Uterus (tissue), 4 donors: ENCODE results near the gene VWA5B2. TPM values are rescaled to one million over a fixed set of nuclear protein-coding genes. Genes with fewer than 3 reads are reported as not detected.
A peak's percentile ranks its signal among the peaks of the same experiment; 100 is the strongest.

Experiments
- DNase-seq, 2 donors: peaks; one replicate each; pipeline ENCODE4 v3.0.0-alpha.2; 2019 to 2020
- H3K27ac ChIP-seq, 2 donors: fragments of 200-600 bp; sonication (generic); 1 replicate in 1 of 2; 2 replicates in 1 of 2; pipeline ENCODE4 v1.5.1; 2016 to 2018
- H3K27me3 ChIP-seq, 2 donors: fragments of 200-600 bp; sonication (generic); one replicate each; pipeline ENCODE4 v1.5.1; 2018 to 2019; ENCODE audit warnings: control low read depth in 1 of 2
- H3K36me3 ChIP-seq, 2 donors: fragments of 200-600 bp; sonication (generic); one replicate each; pipeline ENCODE4 v1.5.1; 2019; ENCODE audit warnings: control low read depth in 1 of 2
- H3K4me1 ChIP-seq, 2 donors: fragments of 200-600 bp; sonication (generic); one replicate each; pipeline ENCODE4 v1.5.1; 2018 to 2019; ENCODE audit warnings: control low read depth in 1 of 2
- H3K4me3 ChIP-seq, 2 donors: fragments of 200-600 bp; sonication (generic); 1 replicate in 1 of 2; 2 replicates in 1 of 2; pipeline ENCODE4 v1.5.1; 2018 to 2019; ENCODE audit warnings: mild to moderate bottlenecking in 1 of 2
- H3K9me3 ChIP-seq, 2 donors: fragments of 200-600 bp; sonication (generic); one replicate each; pipeline ENCODE4 v1.5.1; 2019; ENCODE audit warnings: control low read depth in 1 of 2
- CTCF ChIP-seq, 4 experiments: fragments of 200-600 bp in 2 of 4; fragments of 450-650 bp in 2 of 4; sonication (generic) in 2 of 4; IDR thresholded peaks; one replicate each; pipeline ENCODE4 v1.5.1; 2016 to 2019; ENCODE audit warnings: antibody characterized with exemption in 4 of 4, mild to moderate bottlenecking in 2 of 4, moderate library complexity in 1 of 4
- POLR2A ChIP-seq, 2 donors: fragments of 450-650 bp; IDR thresholded peaks; one replicate each; pipeline ENCODE4 v1.6.1; 2016; ENCODE audit warnings: antibody characterized with exemption in 2 of 2, mild to moderate bottlenecking in 1 of 2, moderate library complexity in 1 of 2
- intact Hi-C: fragments of 100-400 bp; cut with DNase I; formaldehyde crosslinking; loops from one replicate; pipeline ENCODE4 v1.15.1; 2023; ENCODE audit warnings: low total_unique reads
- total RNA-seq, 4 donors: library from RNA; depleted of rRNA in 3 of 4; stranded (reverse); fragments of >200 nt in 3 of 4; gene quantifications; one replicate each; pipeline versions ENCODE4 v1.1.0 to v1.2.4, GENCODE V29; 2014 to 2023
- donor health status: DM: yes; HTN: yes; CAD: no.

Gene VWA5B2
- total RNA-seq, 4 donors from 2014 or later, result 0.35 TPM; not detected in 3

- no peak overlapping the region for H3K27ac ChIP-seq
- H3K4me3 ChIP-seq, result no peak overlapping the region
- DNase-seq, result no peak
- H3K36me3 ChIP-seq, result no peaks in the 10 kb centered on the region
- TF ChIP-seq POLR2A (IDR thresholded peaks at IDR 0.05), result no peak
- no peak for TF ChIP-seq CTCF (IDR thresholded peaks at IDR 0.05)
- H3K27me3 ChIP-seq, result no peaks in the 10 kb centered on the region
- no peaks in the 10 kb centered on the region for H3K4me1 ChIP-seq
- H3K9me3 ChIP-seq, result no peaks in the 10 kb centered on the region
- intact Hi-C loops, result no loop called here
Measured at GRCh38 chr3:184211718-184212117, 17.7 kb upstream of the VWA5B2 start.

GRCh38 chr3:184218814-184219213 is 10.6 kb upstream of the VWA5B2 start:
- no peak for DNase-seq
- TF ChIP-seq POLR2A (IDR thresholded peaks at IDR 0.05), result no peak
- TF ChIP-seq CTCF (IDR thresholded peaks at IDR 0.05), result no peak
- no peak overlapping the region for H3K4me3 ChIP-seq
- no peak overlapping the region for H3K27ac ChIP-seq
- intact Hi-C loops, result no loop called here
- H3K9me3 ChIP-seq, result no peaks in the 10 kb centered on the region
- H3K4me1 ChIP-seq, result no peaks in the 10 kb centered on the region
- H3K36me3 ChIP-seq, result no peaks in the 10 kb centered on the region
- no peaks in the 10 kb centered on the region for H3K27me3 ChIP-seq

- Histone ChIP-seq H3K4me1 (no peaks in the 10 kb centered on the region), H3K36me3 (no peaks in the 10 kb centered on the region), H3K27ac (no peak overlapping the region), H3K9me3 (no peaks in the 10 kb centered on the region), H3K4me3 (no peak overlapping the region), H3K27me3 (no peaks in the 10 kb centered on the region)
- TF ChIP-seq POLR2A (IDR thresholded peaks at IDR 0.05) (no peak), CTCF (IDR thresholded peaks at IDR 0.05) (no peak)
- intact Hi-C loops, result no loop called here
- no peak for DNase-seq
Measured at GRCh38 chr3:184222521-184222920, 6.9 kb upstream of the VWA5B2 start.

- intact Hi-C loops, result no loop called here
- no peaks in the 10 kb centered on the region for H3K27me3 ChIP-seq
- no peak overlapping the region for H3K27ac ChIP-seq
- TF ChIP-seq CTCF (IDR thresholded peaks at IDR 0.05) (no peak), POLR2A (IDR thresholded peaks at IDR 0.05) (no peak)
- DNase-seq, result no peak
- no peaks in the 10 kb centered on the region for H3K9me3 ChIP-seq
- no peak overlapping the region for H3K4me3 ChIP-seq
- peaks cover 0 to 3% of the 10 kb centered on the region in 2 donors for H3K4me1 ChIP-seq
- no peaks in the 10 kb centered on the region for H3K36me3 ChIP-seq
Measured at GRCh38 chr3:184223946-184224345, 5.4 kb upstream of the VWA5B2 start.

GRCh38 chr3:184227481-184227935 is 1.9 kb upstream of the VWA5B2 start:
- intact Hi-C loops, result no loop called here
- H3K36me3 ChIP-seq, result no peaks in the 10 kb centered on the region
- DNase-seq, result no peak
- H3K27me3 ChIP-seq, result peaks cover 8 to 19% of the 10 kb centered on the region in 2 donors
- no peak overlapping the region for H3K27ac ChIP-seq
- TF ChIP-seq POLR2A (IDR thresholded peaks at IDR 0.05) (no peak), CTCF (IDR thresholded peaks at IDR 0.05) (peak in 3 of 4 experiments; percentile 22 to 40 (median 28))
- H3K4me3 ChIP-seq, result no peak overlapping the region
- H3K9me3 ChIP-seq, result no peaks in the 10 kb centered on the region
- peaks cover 0 to 18% of the 10 kb centered on the region in 2 donors for H3K4me1 ChIP-seq
